RPMI7951 (cell line): Measurements from ENCODE around the gene SLC25A28. TPM values are rescaled to one million over a fixed set of nuclear protein-coding genes. Genes with fewer than 3 reads are reported as not detected.
A peak's percentile ranks its signal among the peaks of the same experiment; 100 is the strongest.

ENCODE experiments used
- DNase-seq: peaks from one replicate; pipeline ENCODE4 v3.0.0-alpha.2; 2012; ENCODE audit warnings: low read depth
- total RNA-seq: library from RNA; depleted of rRNA; stranded (reverse); fragments of >200 nt; shearing (Covaris generic); gene quantifications from 2 replicates; pipeline ENCODE4 v1.2.3, GENCODE V29; 2014; rRNA removed

SLC25A28 gene
- total RNA-seq, 1 experiment from 2014 or later = 14.9 TPM

GRCh38 chr10:99590799-99591198, 29.4 kb downstream of the SLC25A28 start:
- no peak for DNase-seq

GRCh38 chr10:99583687-99584086, 36.6 kb downstream of the SLC25A28 start:
- DNase-seq = no peak

GRCh38 chr10:99582255-99582770, 37.9 kb downstream of the SLC25A28 start:
- DNase-seq = no peak

GRCh38 chr10:99579971-99580370, 40.3 kb downstream of the SLC25A28 start:
- DNase-seq = peak; percentile 65

- DNase-seq = no peak
Measured at GRCh38 chr10:99573790-99574189, 46.4 kb downstream of the SLC25A28 start.

GRCh38 chr10:99571816-99572215, 48.4 kb downstream of the SLC25A28 start:
- DNase-seq = no peak

GRCh38 chr10:99569961-99570360, 50.3 kb downstream of the SLC25A28 start:
- no peak for DNase-seq

- DNase-seq = no peak
Measured at GRCh38 chr10:99569253-99569939, 50.8 kb downstream of the SLC25A28 start.

GRCh38 chr10:99565166-99565565, 55.1 kb downstream of the SLC25A28 start:
- no peak for DNase-seq

- DNase-seq = no peak
Measured at GRCh38 chr10:99564361-99564760, 55.9 kb downstream of the SLC25A28 start.

GRCh38 chr10:99562631-99563030, 57.6 kb downstream of the SLC25A28 start:
- no peak for DNase-seq

Other genes starting within 250 kb of the SLC25A28 start
- 24.2 and 32.3 TPM in 2 replicates for gene GOT1, start 189.8 kb downstream of the SLC25A28 start, total RNA-seq
- 0.59 TPM in 1 of 2 replicates, not detected in the other for gene NKX2-3, start 87.5 kb downstream of the SLC25A28 start, total RNA-seq
- gene ENTPD7, start 39.1 kb upstream of the SLC25A28 start, total RNA-seq = 4.6 and 4.8 TPM in 2 replicates
- 21.0 and 24.6 TPM in 2 replicates for gene COX15, start 111.7 kb upstream of the SLC25A28 start, total RNA-seq
- gene CUTC, start 111.8 kb upstream of the SLC25A28 start, total RNA-seq = 19.6 and 20.3 TPM in 2 replicates
- gene ABCC2, start 162.2 kb upstream of the SLC25A28 start, total RNA-seq = 13.2 and 14.8 TPM in 2 replicates